H1 (cell line): ENCODE results near the gene PAEP. TPM values are rescaled to one million over a fixed set of nuclear protein-coding genes. Genes with fewer than 3 reads are reported as not detected.
A peak's percentile ranks its signal among the peaks of the same experiment; 100 is the strongest.

Experiments
- CTCF ChIA-PET: fragments of 300-600 bp; sonication (Branson Sonifier 250); formaldehyde crosslinking; loops from one replicate; lab custom pipeline; 2021; ENCODE audit not compliant: partially characterized antibody; lab: Charles Lee
- POLR2A ChIA-PET: fragments of 300-600 bp; sonication (Branson Sonifier 250); formaldehyde crosslinking; loops from one replicate; lab custom pipeline; 2021; ENCODE audit warnings: inconsistent platforms; ENCODE audit not compliant: partially characterized antibody; lab: Charles Lee
- DNase-seq, 2 experiments: peaks; one replicate each; pipeline versions ENCODE4 v3.0.0 to v3.0.0-alpha.2; 2010 to 2022; ENCODE audit warnings: low spot score in 2 of 2, low read depth in 1 of 2, mixed read lengths in 1 of 2
- FAIRE-seq: peaks from 2 replicates; lab custom pipeline; 2011; peaks lifted over from hg19 to GRCh38; lab: Jason Lieb, UNC
- H2AFZ ChIP-seq: 2 replicates; pipeline ENCODE4 v1.8.1; 2012; ENCODE audit warnings: low read length, inconsistent platforms
- H2AK5ac ChIP-seq: 2 replicates; pipeline ENCODE4 v1.6.1; 2013; ENCODE audit warnings: low read depth, low read length
- H2BK120ac ChIP-seq: replicated peaks from 2 replicates; pipeline ENCODE3; 2013; ENCODE audit warnings: low read depth, low read length, inconsistent platforms
- H2BK12ac ChIP-seq: 2 replicates; pipeline ENCODE4 v1.6.1; 2013; ENCODE audit warnings: low read depth, low read length
- H2BK15ac ChIP-seq: 2 replicates; pipeline ENCODE4 v1.6.1; 2013; ENCODE audit warnings: low read length
- H2BK20ac ChIP-seq: 2 replicates; pipeline ENCODE4 v1.6.1; 2013; ENCODE audit warnings: low read length
- H2BK5ac ChIP-seq: 2 replicates; pipeline ENCODE4 v1.6.1; 2013; ENCODE audit warnings: low read depth, low read length
- H3K14ac ChIP-seq: 2 replicates; pipeline ENCODE4 v1.6.1; 2013; ENCODE audit warnings: inconsistent platforms; ENCODE audit not compliant: insufficient read length
- H3K18ac ChIP-seq: 2 replicates; pipeline ENCODE4 v1.6.1; 2013; ENCODE audit warnings: low read length; ENCODE audit errors: extremely low read depth
- H3K23ac ChIP-seq: 2 replicates; pipeline ENCODE4 v1.6.1; 2013; ENCODE audit warnings: inconsistent platforms; ENCODE audit not compliant: insufficient read length
- H3K23me2 ChIP-seq: 2 replicates; pipeline ENCODE4 v1.6.1; 2013; ENCODE audit warnings: low read depth, low read length
- H3K27ac ChIP-seq: 2 replicates; pipeline ENCODE4 v1.6.1; 2011; ENCODE audit warnings: low read depth, low read length, inconsistent platforms
- H3K27me3 ChIP-seq, 4 experiments: replicated peaks in 1 of 4; 1 replicate in 1 of 4; 2 replicates in 3 of 4; pipeline versions ENCODE4 v1.6.1 to v1.8.1; 2011 to 2013; ENCODE audit warnings: low read length in 3 of 4, mild to moderate bottlenecking in 3 of 4, inconsistent platforms in 2 of 4, mixed read lengths in 2 of 4, moderate library complexity in 1 of 4; ENCODE audit not compliant: control insufficient read depth in 3 of 4, insufficient read depth in 3 of 4; ENCODE audit errors: extremely low read depth in 1 of 4
- H3K36me3 ChIP-seq, 4 experiments: 2 replicates each; pipeline versions ENCODE4 v1.6.1 to v1.8.1; 2011 to 2013; ENCODE audit warnings: mild to moderate bottlenecking in 4 of 4, low read length in 3 of 4, moderate library complexity in 2 of 4, control low read depth in 1 of 4, inconsistent platforms in 1 of 4; ENCODE audit not compliant: insufficient read depth in 4 of 4, control insufficient read depth in 2 of 4
- H3K4ac ChIP-seq: replicated peaks from 2 replicates; pipeline ENCODE3; 2013; ENCODE audit warnings: low read length, low read depth, mixed read lengths, inconsistent platforms; ENCODE audit not compliant: insufficient read length
- H3K4me1 ChIP-seq, 4 experiments: replicated peaks in 1 of 4; 1 replicate in 1 of 4; 2 replicates in 3 of 4; pipeline versions ENCODE4 v1.6.1 to v1.8.1; 2011 to 2013; ENCODE audit warnings: low read length in 3 of 4, inconsistent platforms in 2 of 4, mixed read lengths in 1 of 4; ENCODE audit not compliant: insufficient read depth in 4 of 4, control insufficient read depth in 3 of 4
- H3K4me2 ChIP-seq, 2 experiments: 2 replicates each; pipeline versions ENCODE4 v1.6.1 to v1.8.1; 2011 to 2013; ENCODE audit warnings: low read depth in 2 of 2, low read length in 2 of 2, control low read depth in 1 of 2, inconsistent platforms in 1 of 2, mild to moderate bottlenecking in 1 of 2; ENCODE audit not compliant: insufficient read depth in 1 of 2
- H3K4me3 ChIP-seq, 4 experiments: fragments of 200-600, 300-600 bp in 1 of 4; sonication (generic), shearing (Covaris generic), sonication (Bioruptor Twin) in 1 of 4; 2 replicates each; pipeline versions ENCODE4 v1.5.1 to v1.8.1; 2011 to 2016; ENCODE audit warnings: low read length in 4 of 4, low read depth in 3 of 4, control low read depth in 2 of 4, inconsistent platforms in 2 of 4, mild to moderate bottlenecking in 2 of 4, mixed read lengths in 1 of 4, moderate library complexity in 1 of 4; ENCODE audit not compliant: insufficient read depth in 2 of 4; ENCODE audit errors: extremely low read depth in 1 of 4
- H3K56ac ChIP-seq: replicated peaks from 2 replicates; pipeline ENCODE3; 2013; ENCODE audit warnings: low read depth, mild to moderate bottlenecking, mixed read lengths, low read length, inconsistent platforms; ENCODE audit not compliant: insufficient read length
- H3K79me1 ChIP-seq: 2 replicates; pipeline ENCODE4 v1.6.1; 2013; ENCODE audit warnings: low read depth, low read length, control low read depth
- H3K79me2 ChIP-seq, 2 experiments: 2 replicates each; pipeline versions ENCODE4 v1.6.1 to v1.8.1; 2012 to 2013; ENCODE audit warnings: low read length in 2 of 2, mild to moderate bottlenecking in 2 of 2, inconsistent platforms in 1 of 2; ENCODE audit not compliant: insufficient read depth in 2 of 2, control insufficient read depth in 1 of 2
- H3K9ac ChIP-seq, 4 experiments: replicated peaks in 1 of 4; 1 replicate in 1 of 4; 2 replicates in 3 of 4; pipeline versions ENCODE4 v1.6.1 to v1.8.1; 2011 to 2013; ENCODE audit warnings: low read depth in 3 of 4, low read length in 3 of 4, control low read depth in 2 of 4, mild to moderate bottlenecking in 2 of 4, moderate library complexity in 2 of 4, inconsistent platforms in 1 of 4; ENCODE audit errors: extremely low read depth in 1 of 4
- H3K9me3 ChIP-seq, 2 experiments: 2 replicates each; pipeline versions ENCODE4 v1.6.1 to v1.8.1; 2012 to 2013; ENCODE audit warnings: mild to moderate bottlenecking in 2 of 2, moderate library complexity in 2 of 2, control low read depth in 1 of 2, inconsistent platforms in 1 of 2, low read depth in 1 of 2, low read length in 1 of 2, mixed read lengths in 1 of 2; ENCODE audit not compliant: insufficient read depth in 2 of 2
- H4K20me1 ChIP-seq, 2 experiments: replicated peaks in 1 of 2; 2 replicates each; pipeline versions ENCODE3 to v1.8.1; 2011 to 2013; ENCODE audit warnings: inconsistent platforms in 2 of 2, low read length in 2 of 2, mild to moderate bottlenecking in 1 of 2; ENCODE audit not compliant: insufficient read depth in 2 of 2, control insufficient read depth in 1 of 2
- H4K5ac ChIP-seq: 2 replicates; pipeline ENCODE4 v1.6.1; 2013; ENCODE audit warnings: low read length, low read depth, mixed read lengths, inconsistent platforms; ENCODE audit not compliant: insufficient read length
- H4K8ac ChIP-seq: 2 replicates; pipeline ENCODE4 v1.8.0; 2013; ENCODE audit warnings: mild to moderate bottlenecking, moderate library complexity, low read length, inconsistent platforms; ENCODE audit not compliant: insufficient read depth; ENCODE audit errors: extremely low read depth
- H4K91ac ChIP-seq: replicated peaks from 2 replicates; pipeline ENCODE3; 2013; ENCODE audit warnings: low read length, mixed read lengths, inconsistent platforms; ENCODE audit not compliant: insufficient read length
- ATF3 ChIP-seq: IDR thresholded peaks from 2 replicates; pipeline ENCODE4 v1.6.1; 2011; ENCODE audit warnings: low read depth, mild to moderate bottlenecking, low read length; ENCODE audit not compliant: insufficient read depth
- BACH1 ChIP-seq: IDR thresholded peaks from 2 replicates; pipeline ENCODE4 v1.6.1; 2012; ENCODE audit warnings: low read length, improper control_type of control experiment
- CHD1 ChIP-seq: IDR thresholded peaks from 2 replicates; pipeline ENCODE4 v1.6.1; 2012; ENCODE audit warnings: low read depth, low read length, improper control_type of control experiment
- CHD2 ChIP-seq: IDR thresholded peaks from 2 replicates; pipeline ENCODE4 v1.6.1; 2012; ENCODE audit warnings: low read length, improper control_type of control experiment
- GABPA ChIP-seq: IDR thresholded peaks from 2 replicates; pipeline ENCODE4 v1.6.1; 2011; ENCODE audit warnings: mild to moderate bottlenecking, low read length, moderate library complexity, borderline replicate concordance; ENCODE audit not compliant: insufficient read depth
- HDAC2 ChIP-seq, 2 experiments: fragments of 300-600 bp in 1 of 2; sonication (generic) in 1 of 2; IDR thresholded peaks; 2 replicates each; pipeline ENCODE4 v1.6.1; 2011 to 2012; ENCODE audit warnings: low read depth in 2 of 2, low read length in 2 of 2, mild to moderate bottlenecking in 2 of 2, moderate library complexity in 2 of 2, borderline replicate concordance in 1 of 2, inconsistent platforms in 1 of 2
- HDAC6 ChIP-seq: IDR thresholded peaks from one replicate; pipeline ENCODE4 v1.7.1; 2012; ENCODE audit warnings: low read depth, mild to moderate bottlenecking, inconsistent platforms, low read length, moderate library complexity
- JUN ChIP-seq: IDR thresholded peaks from 2 replicates; pipeline ENCODE4 v1.6.1; 2011; ENCODE audit warnings: low read depth, mild to moderate bottlenecking, improper control_type of control experiment, low read length
- KDM5A ChIP-seq: fragments of 200-600 bp; IDR thresholded peaks from 2 replicates; pipeline ENCODE4 v1.7.1; 2012; ENCODE audit warnings: mild to moderate bottlenecking, low read length, inconsistent platforms, mixed read lengths
- RFX5 ChIP-seq: IDR thresholded peaks from 2 replicates; pipeline ENCODE4 v1.6.1; 2011; ENCODE audit warnings: low read depth, low read length, improper control_type of control experiment, borderline replicate concordance
- RXRA ChIP-seq: IDR thresholded peaks from 2 replicates; pipeline ENCODE4 v1.6.1; 2011; ENCODE audit warnings: low read depth, mild to moderate bottlenecking, low read length, moderate library complexity; ENCODE audit not compliant: insufficient read depth
- SIN3A ChIP-seq, 2 experiments: IDR thresholded peaks in 1 of 2; conservative IDR thresholded peaks in 1 of 2; 2 replicates each; pipeline ENCODE4 v1.6.1; 2011 to 2012; ENCODE audit warnings: low read length in 2 of 2, improper control_type of control experiment in 1 of 2, low read depth in 1 of 2, mild to moderate bottlenecking in 1 of 2
- SP1 ChIP-seq: IDR thresholded peaks from 2 replicates; pipeline ENCODE4 v1.6.1; 2011; ENCODE audit warnings: low read depth, low read length
- WGBS, 2 experiments: shearing (Covaris generic) in 1 of 2; methylation state at CpG; one replicate each; pipeline versions ENCODE4 v1.1.6 to v1.1.7; 2013 to 2015; ENCODE audit warnings: low lambda C conversion rate in 2 of 2, mixed read lengths in 2 of 2, inconsistent platforms in 1 of 2, low coverage in 1 of 2, missing lambda C conversion rate in 1 of 2; ENCODE audit not compliant: insufficient replicate concordance in 2 of 2, insufficient coverage in 1 of 2, insufficient read length in 1 of 2; ENCODE audit errors: extremely low coverage in 1 of 2, missing lambda C conversion rate in 1 of 2; 5-methylcytosine and 5-hydroxymethylcytosine counted together
- polyA plus RNA-seq, 7 experiments: library from polyadenylated mRNA; depleted of rRNA in 3 of 7; stranded (reverse) in 5 of 7; unstranded in 2 of 7; fragments of >200 nt in 5 of 7; fragments of 200-250 nt in 2 of 7; gene quantifications; 1 replicate in 5 of 7; 2 replicates in 1 of 7; 4 replicates in 1 of 7; pipeline versions ENCODE4 v1.2.1 to v1.2.3, GENCODE V29; 2011 to 2013; ENCODE audit warnings: missing spikeins in 2 of 7, mixed read lengths in 2 of 7
- total RNA-seq: library from RNA; stranded (reverse); fragmentation: NEBNext Ultra II Directional; extraction: Animal tissue kit (Norgen Biotek cat#: 25700); gene quantifications from 2 replicates; pipeline ENCODE4 v1.2.1, GENCODE V29; 2021

PAEP gene
- total and polyA plus RNA-seq, 2 of the 8 experiments (the other 6 are each of a cell fraction or from before 2014, with no cell fraction given), result not detected

DNA sequence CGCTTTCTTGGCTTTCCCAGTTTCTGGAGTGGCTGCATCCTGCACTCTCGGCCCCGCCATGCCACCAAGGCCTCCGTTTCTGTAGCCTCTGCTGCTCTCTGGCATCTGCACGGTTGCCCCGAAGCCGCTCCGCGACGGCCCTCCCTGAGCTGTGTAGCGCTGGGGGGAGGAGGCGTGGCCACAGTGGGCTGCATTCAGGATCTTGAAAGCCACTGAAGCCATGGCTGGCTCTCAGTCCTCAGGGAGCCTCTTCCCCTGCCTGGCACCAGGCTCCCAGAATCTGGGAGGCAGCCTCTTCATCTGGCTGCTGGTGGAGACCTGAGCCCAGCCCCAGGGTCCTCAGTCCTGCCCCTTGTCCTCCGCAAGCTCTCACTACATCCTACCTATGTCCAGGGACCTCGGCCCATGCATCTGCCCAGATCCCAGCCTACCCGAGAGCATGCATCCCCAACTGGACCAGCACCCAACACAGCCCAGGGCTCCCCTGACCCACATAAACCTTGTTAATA is 25.1 kb downstream of the PAEP start:
- Histone ChIP-seq H2AK5ac (no peak overlapping the region), H4K91ac (no peak overlapping the region), H3K4me2 (no peak overlapping the region), H3K27ac (no peak overlapping the region), H4K5ac (no peak overlapping the region), H3K9ac (no peak overlapping the region), H3K18ac (no peak overlapping the region), H3K56ac (no peak overlapping the region), H3K14ac (no peak overlapping the region), H3K9me3 (no peaks in the 10 kb centered on the region; a peak in 1 of 4 replicates), H4K20me1 (no peaks in the 10 kb centered on the region), H2BK12ac (no peak overlapping the region), H3K4ac (no peak overlapping the region), H3K4me3 (no peak overlapping the region), H2BK120ac (no peak overlapping the region), H4K8ac (peak overlapping the region; percentile 68; the same call in 1 of the 2 replicates), H3K79me1 (no peaks in the 10 kb centered on the region), H2AFZ (no peak overlapping the region), H3K36me3 (no peaks in the 10 kb centered on the region), H3K79me2 (no peaks in the 10 kb centered on the region), H3K23me2 (no peaks in the 10 kb centered on the region), H3K23ac (no peak overlapping the region), H3K4me1 (no peaks in the 10 kb centered on the region; a peak in 1 of 7 replicates), H2BK20ac (no peak overlapping the region), H3K27me3 (no peaks in the 10 kb centered on the region), H2BK15ac (no peak overlapping the region), H2BK5ac (no peak overlapping the region)
- 80% methylated on average over 8 of the region's 15 CpGs; no CpG with 5 or more reads in 1 of the 2 experiments for WGBS, 2 experiments
- no peak for FAIRE-seq
- POLR2A ChIA-PET, result no interaction called here
- no peak for DNase-seq
- TF ChIP-seq GABPA (no peak), CHD1 (no peak), KDM5A (no peak), RXRA (no peak), HDAC6 (no peak), HDAC2 (IDR thresholded peaks at IDR 0.05; ENCODE audit: borderline replicate concordance in 1 of 2, low read depth in 2 of 2, low read length in 2 of 2) (no peak), RFX5 (no peak), SIN3A (conservative IDR thresholded peaks at IDR 0.05 in 1 of 2, IDR thresholded peaks at IDR 0.05 in 1 of 2; ENCODE audit: low read depth in 1 of 2, low read length in 2 of 2) (no peak), CHD2 (no peak), JUN (no peak), SP1 (no peak), ATF3 (no peak), BACH1 (no peak)
- CTCF ChIA-PET, result interaction anchor here (1.1 to 2.1 kb wide), 5 partner anchors 15 to 82 kb away, joined by 3 to 16 read pairs (median 4); no protein-coding TSS in a partner anchor
